ENCODE results near the gene DENND1A.

Gene DENND1A

DNA sequence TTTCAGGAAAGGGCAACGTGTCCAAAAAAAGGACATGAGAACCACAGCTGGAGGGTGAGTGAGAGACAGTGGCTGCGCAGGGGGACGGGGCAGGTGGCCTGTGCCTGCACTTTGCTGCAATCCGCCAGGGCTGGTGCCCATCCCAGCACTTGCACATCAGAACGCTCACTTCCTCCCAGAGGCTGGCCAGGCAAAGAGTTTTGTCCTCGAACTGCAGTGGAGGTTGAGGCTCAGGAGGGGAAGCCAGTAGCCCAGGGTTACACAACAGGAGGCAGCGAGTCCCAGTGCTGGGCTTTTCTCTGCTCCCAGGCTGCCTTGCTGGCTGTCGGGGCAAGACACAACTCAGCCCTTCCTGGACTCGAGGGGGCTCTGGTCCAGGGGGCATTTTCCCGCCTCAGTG is 540.9 kb downstream of the DENND1A start:
- peak overlapping the region; percentile 34 for H3K9ac ChIP-seq (ENCODE audit: insufficient read length, low read depth)
- H3K4me1 ChIP-seq (ENCODE audit: insufficient read depth, insufficient read length): peaks cover 6% of the 10 kb centered on the region
- no peaks in the 10 kb centered on the region; the same call in 1 of the 2 replicates for H3K9me3 ChIP-seq (ENCODE audit: insufficient read depth, low read length)
- H3K27me3 ChIP-seq (ENCODE audit: insufficient read depth, insufficient read length): no peaks in the 10 kb centered on the region
- no peaks in the 10 kb centered on the region for H3K36me3 ChIP-seq (ENCODE audit: insufficient read depth, insufficient read length, low read length)
- TF ChIP-seq YY1 (IDR thresholded peaks at IDR 0.05; ENCODE audit: insufficient read depth, insufficient read length): no peak
- TF ChIP-seq SUZ12 (IDR thresholded peaks at IDR 0.05; ENCODE audit: extremely low read depth, insufficient read depth, insufficient read length): no peak
- no peak for TF ChIP-seq ZNF274 (IDR thresholded peaks at IDR 0.05; ENCODE audit: low read depth, low read length)
- no peak overlapping the region for H3K4me3 ChIP-seq (ENCODE audit: insufficient read length, low read depth)
- DNase-seq (ENCODE audit: low read depth, low spot score): no peak

DNA sequence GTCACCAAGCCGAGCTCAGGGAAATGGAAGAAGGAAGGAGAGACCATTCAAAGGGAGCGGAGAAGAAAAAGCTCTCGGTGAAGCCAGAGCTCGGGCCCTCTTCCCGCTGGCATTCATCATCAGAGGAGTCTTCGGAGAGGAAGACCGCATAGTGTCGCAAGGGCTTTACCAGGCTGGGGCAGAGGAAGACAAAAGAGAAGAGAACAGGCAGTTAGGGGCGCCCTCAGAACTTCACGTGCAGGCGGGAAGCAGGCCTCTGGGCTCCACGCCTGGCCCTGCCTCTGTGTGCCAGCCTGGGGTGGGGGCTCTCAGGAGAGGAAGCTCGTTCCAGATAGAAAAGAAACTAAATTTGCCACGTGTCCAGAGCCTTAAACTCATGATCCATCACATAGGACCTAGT is 542.2 kb downstream of the DENND1A start:
- Histone ChIP-seq H3K27me3 (ENCODE audit: insufficient read depth, insufficient read length) (no peaks in the 10 kb centered on the region), H3K9me3 (ENCODE audit: insufficient read depth, low read length) (no peaks in the 10 kb centered on the region), H3K4me3 (ENCODE audit: insufficient read length, low read depth) (no peak overlapping the region), H3K4me1 (ENCODE audit: insufficient read depth, insufficient read length) (peaks cover 6% of the 10 kb centered on the region), H3K36me3 (ENCODE audit: insufficient read depth, insufficient read length, low read length) (no peaks in the 10 kb centered on the region), H3K9ac (ENCODE audit: insufficient read length, low read depth) (no peak overlapping the region)
- no peak for DNase-seq (ENCODE audit: low read depth, low spot score)
- TF ChIP-seq YY1 (IDR thresholded peaks at IDR 0.05; ENCODE audit: insufficient read depth, insufficient read length) (no peak), ZNF274 (IDR thresholded peaks at IDR 0.05; ENCODE audit: low read depth, low read length) (no peak), SUZ12 (IDR thresholded peaks at IDR 0.05; ENCODE audit: extremely low read depth, insufficient read depth, insufficient read length) (no peak)

GRCh38 chr9:123383512-123384170 is 546.3 kb downstream of the DENND1A start:
- H3K4me3 ChIP-seq (ENCODE audit: insufficient read length, low read depth): no peak overlapping the region
- no peaks in the 10 kb centered on the region for H3K27me3 ChIP-seq (ENCODE audit: insufficient read depth, insufficient read length)
- no peak for DNase-seq (ENCODE audit: low read depth, low spot score)
- H3K4me1 ChIP-seq (ENCODE audit: insufficient read depth, insufficient read length): peaks cover 4% of the 10 kb centered on the region
- H3K9ac ChIP-seq (ENCODE audit: insufficient read length, low read depth): no peak overlapping the region
- no peak for TF ChIP-seq YY1 (IDR thresholded peaks at IDR 0.05; ENCODE audit: insufficient read depth, insufficient read length)
- TF ChIP-seq SUZ12 (IDR thresholded peaks at IDR 0.05; ENCODE audit: extremely low read depth, insufficient read depth, insufficient read length): no peak
- no peak for TF ChIP-seq ZNF274 (IDR thresholded peaks at IDR 0.05; ENCODE audit: low read depth, low read length)
- no peaks in the 10 kb centered on the region for H3K36me3 ChIP-seq (ENCODE audit: insufficient read depth, insufficient read length, low read length)
- H3K9me3 ChIP-seq (ENCODE audit: insufficient read depth, low read length): no peaks in the 10 kb centered on the region

DNA sequence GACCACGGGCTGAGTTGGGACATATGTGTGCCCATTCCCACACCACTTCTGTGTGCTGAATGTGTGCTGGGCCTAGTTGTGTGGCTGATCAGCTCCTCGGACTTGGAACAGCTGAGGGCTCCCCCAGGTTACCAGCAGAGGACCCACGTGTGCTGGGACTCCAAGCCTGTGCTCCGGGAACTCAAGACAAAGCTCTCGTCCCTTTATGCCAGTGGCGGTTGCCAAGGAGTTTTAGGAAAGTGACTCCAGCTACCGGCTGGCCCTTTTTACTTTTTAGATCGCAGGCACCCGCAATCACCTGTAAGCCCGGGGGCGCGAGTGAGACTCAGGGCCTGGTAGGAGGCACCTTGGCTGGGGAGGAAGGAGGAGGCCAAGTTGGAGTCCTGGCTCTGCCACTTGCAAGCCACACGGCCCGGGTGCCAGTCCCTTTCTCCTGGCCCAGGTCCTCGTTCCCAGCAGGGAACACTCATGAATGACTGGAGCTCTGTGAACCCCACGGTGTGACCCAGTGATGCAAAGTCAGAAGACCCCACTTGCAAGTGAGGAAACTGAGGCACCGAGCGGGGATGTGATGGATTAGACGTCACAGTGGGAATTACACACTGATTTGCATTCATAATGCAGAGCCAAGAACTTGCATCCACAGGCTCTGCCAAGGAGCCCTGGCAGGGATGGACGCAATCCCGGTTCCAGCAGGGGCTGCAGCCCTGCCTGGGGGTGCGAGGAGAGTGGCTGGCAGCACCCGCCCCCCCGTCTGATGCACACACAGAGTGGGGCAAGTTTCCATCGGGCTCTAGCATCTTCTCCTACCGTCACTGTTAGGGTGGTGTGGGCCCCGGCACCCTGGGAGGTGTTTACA is 547.0 kb downstream of the DENND1A start:
- H3K36me3 ChIP-seq (ENCODE audit: insufficient read depth, insufficient read length, low read length): no peaks in the 10 kb centered on the region
- DNase-seq (ENCODE audit: low read depth, low spot score): no peak
- no peaks in the 10 kb centered on the region for H3K9me3 ChIP-seq (ENCODE audit: insufficient read depth, low read length)
- no peak for TF ChIP-seq YY1 (IDR thresholded peaks at IDR 0.05; ENCODE audit: insufficient read depth, insufficient read length)
- no peak for TF ChIP-seq ZNF274 (IDR thresholded peaks at IDR 0.05; ENCODE audit: low read depth, low read length)
- no peak for TF ChIP-seq SUZ12 (IDR thresholded peaks at IDR 0.05; ENCODE audit: extremely low read depth, insufficient read depth, insufficient read length)
- H3K4me3 ChIP-seq (ENCODE audit: insufficient read length, low read depth): no peak overlapping the region
- H3K9ac ChIP-seq (ENCODE audit: insufficient read length, low read depth): no peak overlapping the region
- peaks cover 6% of the 10 kb centered on the region for H3K4me1 ChIP-seq (ENCODE audit: insufficient read depth, insufficient read length)
- H3K27me3 ChIP-seq (ENCODE audit: insufficient read depth, insufficient read length): no peaks in the 10 kb centered on the region

DNA sequence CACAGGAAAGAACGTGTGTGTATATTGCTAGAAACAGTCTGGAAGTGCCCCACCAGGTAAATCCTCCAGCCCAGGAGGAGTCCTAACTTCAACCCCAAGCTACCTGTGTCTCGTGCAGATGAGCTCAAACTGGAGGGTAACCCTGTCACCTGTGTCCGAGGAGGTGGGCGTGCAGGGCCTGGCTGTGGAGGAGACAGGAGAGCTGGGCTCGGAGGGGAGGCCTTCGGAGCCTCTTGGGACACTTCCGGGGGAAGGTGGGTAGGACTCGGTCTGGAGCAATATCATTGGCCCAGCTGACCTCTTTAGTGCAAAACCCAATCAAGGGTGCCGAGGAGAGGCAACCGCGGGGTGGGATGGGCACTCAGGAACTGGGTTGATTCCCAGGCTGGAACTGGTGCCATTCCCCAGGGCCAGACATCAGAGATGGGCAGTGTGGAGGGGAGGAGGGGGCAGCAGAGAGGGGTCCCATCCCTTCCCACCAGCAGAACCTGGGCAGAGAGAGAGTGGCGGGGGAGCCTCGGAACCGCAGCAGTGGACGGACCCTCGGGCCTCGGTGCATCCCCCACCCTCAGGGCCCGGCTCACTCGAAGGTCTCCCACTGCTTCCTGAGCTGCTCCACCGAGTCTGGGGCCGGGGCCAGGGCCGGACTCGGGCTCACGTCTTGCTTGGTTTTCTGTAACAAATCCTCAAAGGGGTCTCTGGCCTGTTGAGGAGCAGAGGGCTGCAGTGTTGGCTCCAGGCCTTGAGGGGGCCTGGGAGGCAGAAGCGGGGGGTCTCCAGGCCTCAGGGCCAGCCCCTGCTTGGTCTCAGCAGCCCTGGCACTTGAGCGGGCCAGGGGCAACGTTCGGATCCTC is 548.8 kb downstream of the DENND1A start:
- Histone ChIP-seq H3K27me3 (ENCODE audit: insufficient read depth, insufficient read length) (no peaks in the 10 kb centered on the region), H3K36me3 (ENCODE audit: insufficient read depth, insufficient read length, low read length) (no peaks in the 10 kb centered on the region), H3K4me3 (ENCODE audit: insufficient read length, low read depth) (no peak overlapping the region)

DNA sequence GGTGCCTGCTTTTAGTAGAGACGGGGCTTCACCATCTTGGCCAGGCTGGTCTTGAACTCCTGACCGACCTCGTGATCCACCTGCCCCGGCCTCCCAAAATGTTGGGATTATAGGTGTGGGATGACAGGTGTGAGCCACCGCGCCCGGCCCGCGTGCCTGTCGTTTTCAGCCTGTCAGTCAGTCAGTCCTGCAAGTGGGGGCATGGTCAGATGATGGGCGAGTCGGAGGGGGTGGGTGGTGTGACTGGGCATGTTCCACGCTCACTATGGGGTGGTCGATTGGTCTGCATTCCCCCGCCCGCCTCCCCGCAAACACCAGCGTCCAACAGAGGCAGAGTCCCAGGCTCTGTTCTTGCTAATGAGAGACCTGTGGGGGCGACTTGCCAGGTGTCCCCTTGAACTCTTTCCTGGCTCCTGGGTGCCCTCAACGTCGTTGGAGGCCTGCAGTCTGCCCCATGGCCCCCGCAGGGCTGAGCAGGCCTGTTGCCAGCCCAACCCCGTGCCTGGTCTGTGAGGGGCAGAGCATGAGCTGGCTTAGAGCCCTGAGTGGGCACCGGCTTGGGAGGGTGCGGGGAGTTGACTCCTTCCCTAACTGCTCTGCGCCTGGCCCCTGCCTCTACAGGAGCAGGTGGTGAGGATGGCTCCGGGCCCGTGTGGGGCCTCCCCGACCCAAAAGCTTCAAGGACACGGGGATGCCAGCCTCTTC is 550.8 kb downstream of the DENND1A start:
- TF ChIP-seq SUZ12 (IDR thresholded peaks at IDR 0.05; ENCODE audit: extremely low read depth, insufficient read depth, insufficient read length) (no peak), ZNF274 (IDR thresholded peaks at IDR 0.05; ENCODE audit: low read depth, low read length) (no peak), YY1 (IDR thresholded peaks at IDR 0.05; ENCODE audit: insufficient read depth, insufficient read length) (no peak)
- Histone ChIP-seq H3K4me3 (ENCODE audit: insufficient read length, low read depth) (no peak overlapping the region), H3K4me1 (ENCODE audit: insufficient read depth, insufficient read length) (peaks cover 36% of the 10 kb centered on the region), H3K9me3 (ENCODE audit: insufficient read depth, low read length) (no peaks in the 10 kb centered on the region), H3K27me3 (ENCODE audit: insufficient read depth, insufficient read length) (no peaks in the 10 kb centered on the region), H3K9ac (ENCODE audit: insufficient read length, low read depth) (no peak overlapping the region), H3K36me3 (ENCODE audit: insufficient read depth, insufficient read length, low read length) (no peaks in the 10 kb centered on the region)
- DNase-seq (ENCODE audit: low read depth, low spot score): no peak

More for the DNA sequence above, 548.8 kb downstream of the DENND1A start:
- Histone ChIP-seq H3K9ac (ENCODE audit: insufficient read length, low read depth) (no peak overlapping the region), H3K4me1 (ENCODE audit: insufficient read depth, insufficient read length) (peaks cover 18% of the 10 kb centered on the region), H3K9me3 (ENCODE audit: insufficient read depth, low read length) (no peaks in the 10 kb centered on the region)
- no peak for TF ChIP-seq SUZ12 (IDR thresholded peaks at IDR 0.05; ENCODE audit: extremely low read depth, insufficient read depth, insufficient read length)
- TF ChIP-seq ZNF274 (IDR thresholded peaks at IDR 0.05; ENCODE audit: low read depth, low read length): no peak
- TF ChIP-seq YY1 (IDR thresholded peaks at IDR 0.05; ENCODE audit: insufficient read depth, insufficient read length): no peak
- DNase-seq (ENCODE audit: low read depth, low spot score): no peak

All from NT2/D1 (cell line).